DND-41 (cell line): Measurements from ENCODE around the gene TMEM270.

Experiments used
- ATAC-seq: fragments of 200-7000 bp; cut with Tn5 transposase; 3 replicates; pipeline ENCODE4 v1.9.1; 2021; ENCODE audit warnings: low read depth; ENCODE audit not compliant: insufficient read depth
- DNase-seq: peaks from one replicate; pipeline ENCODE4 v3.0.0-alpha.2; 2020
- H2AFZ ChIP-seq: 2 replicates; pipeline ENCODE4 v1.6.0; 2012; ENCODE audit warnings: low read depth, low read length
- H3K27ac ChIP-seq: 2 replicates; pipeline ENCODE4 v1.5.1; 2012; ENCODE audit warnings: low read length, inconsistent platforms
- H3K27me3 ChIP-seq: fragments of 200-600 bp; sonication (generic); 2 replicates; pipeline ENCODE4 v1.6.0; 2012; ENCODE audit warnings: low read length, mild to moderate bottlenecking, inconsistent platforms; ENCODE audit not compliant: insufficient read depth, poor library complexity
- H3K36me3 ChIP-seq: 2 replicates; pipeline ENCODE4 v1.5.1; 2012; ENCODE audit warnings: low read length, inconsistent platforms; ENCODE audit not compliant: insufficient read depth
- H3K4me1 ChIP-seq: 2 replicates; pipeline ENCODE4 v1.5.1; 2012; ENCODE audit warnings: mild to moderate bottlenecking, low read length; ENCODE audit not compliant: insufficient read depth
- H3K4me2 ChIP-seq: 2 replicates; pipeline ENCODE4 v1.6.0; 2012; ENCODE audit warnings: mild to moderate bottlenecking, moderate library complexity, low read length, inconsistent platforms; ENCODE audit not compliant: insufficient read depth
- H3K4me3 ChIP-seq, 2 experiments: fragments of 200-600 bp in 1 of 2; shearing (Covaris generic) in 1 of 2; 2 replicates each; pipeline ENCODE4 v1.5.1; 2012 to 2016; ENCODE audit warnings: inconsistent platforms in 2 of 2, low read length in 2 of 2, mild to moderate bottlenecking in 2 of 2, low read depth in 1 of 2, moderate library complexity in 1 of 2
- H3K79me2 ChIP-seq: 2 replicates; pipeline ENCODE4 v1.6.0; 2012; ENCODE audit warnings: low read length, inconsistent platforms; ENCODE audit not compliant: insufficient read depth
- H3K9ac ChIP-seq: 2 replicates; pipeline ENCODE4 v1.6.0; 2012; ENCODE audit warnings: low read depth, mild to moderate bottlenecking, inconsistent platforms, low read length, moderate library complexity
- H3K9me3 ChIP-seq: 2 replicates; pipeline ENCODE4 v1.5.1; 2012; ENCODE audit warnings: low read length, moderate library complexity, mild to moderate bottlenecking, inconsistent platforms; ENCODE audit not compliant: insufficient read depth, severe bottlenecking
- H4K20me1 ChIP-seq: 2 replicates; pipeline ENCODE4 v1.6.0; 2012; ENCODE audit warnings: low read length; ENCODE audit not compliant: insufficient read depth
- EZH2 ChIP-seq: IDR thresholded peaks from 3 replicates; pipeline ENCODE4 v1.6.1; 2012; ENCODE audit warnings: borderline replicate concordance, low read depth, mild to moderate bottlenecking, moderate library complexity, low read length, inconsistent platforms; ENCODE audit not compliant: severe bottlenecking
- TF ChIP-seq, protein P1 (sequence below): IDR thresholded peaks from 2 replicates; pipeline ENCODE4 v1.5.1; 2012; ENCODE audit warnings: borderline replicate concordance, low read length, moderate library complexity, mild to moderate bottlenecking; ENCODE audit not compliant: poor library complexity, severe bottlenecking; ENCODE audit errors: extremely low read depth

Gene TMEM270

DNA sequence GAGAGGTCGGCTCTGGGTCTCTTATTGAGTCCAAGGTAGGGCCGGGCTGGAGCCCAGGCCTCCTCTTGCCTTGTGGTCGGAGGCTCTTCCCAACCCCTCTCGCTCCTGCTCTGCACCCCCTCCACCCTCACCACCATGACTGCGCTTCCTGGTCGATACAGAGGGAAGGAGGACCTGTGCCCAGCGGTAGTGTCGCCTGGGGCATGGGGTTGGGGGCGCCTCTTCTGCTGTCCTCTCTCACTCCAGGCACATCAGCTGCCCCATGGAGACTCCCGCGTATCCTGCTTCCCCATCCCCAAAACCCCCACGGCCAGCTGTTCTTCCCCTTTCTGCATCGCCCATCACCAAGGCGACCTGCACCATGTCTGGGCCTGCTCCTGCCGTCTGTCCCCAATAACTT lies 44.4 kb downstream of the TMEM270 start:
- H3K9ac ChIP-seq = no peak overlapping the region
- H3K27me3 ChIP-seq = peaks cover 3% of the 10 kb centered on the region
- H3K9me3 ChIP-seq = no peaks in the 10 kb centered on the region
- no peak overlapping the region for H3K4me2 ChIP-seq
- H3K79me2 ChIP-seq = no peaks in the 10 kb centered on the region
- no peak overlapping the region for H2AFZ ChIP-seq
- no peak overlapping the region for H3K27ac ChIP-seq
- H3K4me1 ChIP-seq = no peaks in the 10 kb centered on the region
- DNase-seq (no peak), ATAC-seq (no peak)
- H3K36me3 ChIP-seq = no peaks in the 10 kb centered on the region
- H4K20me1 ChIP-seq = no peaks in the 10 kb centered on the region
- TF ChIP-seq EZH2 = no peak
- no peak overlapping the region for H3K4me3 ChIP-seq

DNA sequence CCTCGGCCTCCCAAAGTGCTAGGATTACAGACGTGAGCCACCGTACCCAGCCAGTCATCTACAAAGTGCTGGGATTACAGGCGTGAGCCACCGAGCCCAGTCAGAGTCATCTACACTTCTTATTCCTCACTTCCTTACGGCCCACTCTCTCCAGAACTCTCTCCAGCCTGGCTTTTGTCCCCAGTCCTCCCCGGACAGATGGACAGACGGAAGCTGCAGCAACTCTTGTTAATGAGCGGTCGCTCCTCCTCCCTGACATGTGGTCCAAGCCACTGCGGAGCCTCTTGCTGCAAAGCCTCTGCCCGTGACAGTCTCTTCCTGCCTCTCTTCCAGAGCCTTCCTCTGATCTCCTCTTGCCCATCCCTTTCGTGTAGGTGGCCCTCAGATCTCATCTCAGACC lies 45.9 kb downstream of the TMEM270 start:
- Histone ChIP-seq H3K79me2 (no peaks in the 10 kb centered on the region), H4K20me1 (no peaks in the 10 kb centered on the region), H3K9ac (no peak overlapping the region), H3K4me2 (no peak overlapping the region), H3K4me1 (no peaks in the 10 kb centered on the region), H3K36me3 (no peaks in the 10 kb centered on the region), H3K27ac (no peak overlapping the region), H2AFZ (no peak overlapping the region), H3K9me3 (no peaks in the 10 kb centered on the region), H3K27me3 (peaks cover 3% of the 10 kb centered on the region), H3K4me3 (no peak overlapping the region)
- no peak for ATAC-seq
- DNase-seq = no peak
- no peak for TF ChIP-seq EZH2
- TF ChIP-seq, protein P1, sequence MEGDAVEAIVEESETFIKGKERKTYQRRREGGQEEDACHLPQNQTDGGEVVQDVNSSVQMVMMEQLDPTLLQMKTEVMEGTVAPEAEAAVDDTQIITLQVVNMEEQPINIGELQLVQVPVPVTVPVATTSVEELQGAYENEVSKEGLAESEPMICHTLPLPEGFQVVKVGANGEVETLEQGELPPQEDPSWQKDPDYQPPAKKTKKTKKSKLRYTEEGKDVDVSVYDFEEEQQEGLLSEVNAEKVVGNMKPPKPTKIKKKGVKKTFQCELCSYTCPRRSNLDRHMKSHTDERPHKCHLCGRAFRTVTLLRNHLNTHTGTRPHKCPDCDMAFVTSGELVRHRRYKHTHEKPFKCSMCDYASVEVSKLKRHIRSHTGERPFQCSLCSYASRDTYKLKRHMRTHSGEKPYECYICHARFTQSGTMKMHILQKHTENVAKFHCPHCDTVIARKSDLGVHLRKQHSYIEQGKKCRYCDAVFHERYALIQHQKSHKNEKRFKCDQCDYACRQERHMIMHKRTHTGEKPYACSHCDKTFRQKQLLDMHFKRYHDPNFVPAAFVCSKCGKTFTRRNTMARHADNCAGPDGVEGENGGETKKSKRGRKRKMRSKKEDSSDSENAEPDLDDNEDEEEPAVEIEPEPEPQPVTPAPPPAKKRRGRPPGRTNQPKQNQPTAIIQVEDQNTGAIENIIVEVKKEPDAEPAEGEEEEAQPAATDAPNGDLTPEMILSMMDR = no peak

- no peak overlapping the region for H3K4me3 ChIP-seq
- H3K79me2 ChIP-seq = no peaks in the 10 kb centered on the region
- DNase-seq (no peak), ATAC-seq (no peak)
- H3K36me3 ChIP-seq = no peaks in the 10 kb centered on the region
- H3K4me2 ChIP-seq = no peak overlapping the region
- no peaks in the 10 kb centered on the region for H3K9me3 ChIP-seq
- no peak overlapping the region for H3K9ac ChIP-seq
- TF ChIP-seq, protein P1 = no peak
- no peak for TF ChIP-seq EZH2
- H2AFZ ChIP-seq = no peak overlapping the region
- H4K20me1 ChIP-seq = no peaks in the 10 kb centered on the region
- H3K4me1 ChIP-seq = no peaks in the 10 kb centered on the region
- H3K27ac ChIP-seq = no peak overlapping the region
- H3K27me3 ChIP-seq = peaks cover 3% of the 10 kb centered on the region
These were observed 46.7 kb downstream of the TMEM270 start for GRCh38 chr7:73907554-73908122.

- no peak for ATAC-seq
- Histone ChIP-seq H4K20me1 (no peaks in the 10 kb centered on the region), H3K27ac (no peak overlapping the region)
These were observed 47.2 kb downstream of the TMEM270 start for GRCh38 chr7:73908123-73908611.

More at GRCh38 chr7:73908123-73908611, 47.2 kb downstream of the TMEM270 start:
- no peak overlapping the region for H2AFZ ChIP-seq
- no peaks in the 10 kb centered on the region for H3K9me3 ChIP-seq
- H3K27me3 ChIP-seq = peaks cover 3% of the 10 kb centered on the region
- H3K4me3 ChIP-seq = no peak overlapping the region
- H3K4me1 ChIP-seq = no peaks in the 10 kb centered on the region
- no peaks in the 10 kb centered on the region for H3K36me3 ChIP-seq
- TF ChIP-seq, protein P1 = no peak
- no peak for TF ChIP-seq EZH2
- no peak for DNase-seq
- H3K9ac ChIP-seq = no peak overlapping the region
- H3K79me2 ChIP-seq = no peaks in the 10 kb centered on the region
- H3K4me2 ChIP-seq = no peak overlapping the region
